Uterus (tissue), 2 donors: ENCODE measurements around the gene ERCC3.

Experiments used
- CTCF ChIP-seq, 4 experiments: fragments of 200-600 bp in 2 of 4; fragments of 450-650 bp in 2 of 4; sonication (generic) in 2 of 4; IDR thresholded peaks; one replicate each; pipeline ENCODE4 v1.5.1; 2016 to 2019; ENCODE audit warnings: antibody characterized with exemption in 4 of 4, mild to moderate bottlenecking in 2 of 4, moderate library complexity in 1 of 4
- POLR2A ChIP-seq, 2 donors: fragments of 450-650 bp; IDR thresholded peaks; one replicate each; pipeline ENCODE4 v1.6.1; 2016; ENCODE audit warnings: antibody characterized with exemption in 2 of 2, mild to moderate bottlenecking in 1 of 2, moderate library complexity in 1 of 2

- no peak for TF ChIP-seq CTCF (IDR thresholded peaks at IDR 0.05)
- TF ChIP-seq POLR2A (IDR thresholded peaks at IDR 0.05): no peak
Measured at GRCh38 chr2:127255146-127255545, 38.8 kb downstream of the ERCC3 start.
